Skin of body (tissue), 3 donors: ENCODE measurements around the gene COX8C. TPM values are rescaled to one million over a fixed set of nuclear protein-coding genes. Genes with fewer than 3 reads are reported as not detected.
"Not testable (repeated sequence)": the region's sequence is repeated elsewhere in the genome, so short reads cannot be mapped to it uniquely, and the experiment has no call there.

Experiments
- DNase-seq: peaks from one replicate; lab custom pipeline; 2025; lab: John Stamatoyannopoulos, UW
- small RNA-seq: library from RNA; depleted of rRNA; stranded (forward); fragments of <200 nt; gene quantifications from one replicate; pipeline ENCODE3, GENCODE V24; 2014; ENCODE audit warnings: low replicate concordance
- total RNA-seq: library from RNA; depleted of rRNA; stranded (reverse); fragments of >200 nt; gene quantifications from one replicate; pipeline ENCODE4 v1.2.3, GENCODE V29; 2014

The COX8C gene
- total RNA-seq, 1 donor from 2014 or later: not detected

- no peak for DNase-seq
These were observed 22.2 kb downstream of the COX8C start for GRCh38 chr14:93368996-93369712.

- DNase-seq: no peak
These were observed 22.8 kb downstream of the COX8C start for GRCh38 chr14:93369713-93370266.

- DNase-seq: no peak
These were observed 28.7 kb downstream of the COX8C start for GRCh38 chr14:93375673-93376156.

- no peak for DNase-seq
These were observed 32.8 kb downstream of the COX8C start for GRCh38 chr14:93379831-93380230.

- DNase-seq: no peak
These were observed 34.7 kb downstream of the COX8C start for GRCh38 chr14:93381644-93382043.

- not testable (repeated sequence) for DNase-seq
These were observed 37.3 kb downstream of the COX8C start for GRCh38 chr14:93384256-93384655.

GRCh38 chr14:93395231-93395630 is 48.2 kb downstream of the COX8C start:
- no peak for DNase-seq

- DNase-seq: no peak
These were observed 49.5 kb downstream of the COX8C start for GRCh38 chr14:93396456-93396855.

Small RNA genes within 50 kb of the gene (small RNA-seq; reads per million reads assigned to genes)
- not detected for gene RF00019

Other genes starting within 250 kb of the COX8C start
- gene ITPK1, start 231.3 kb upstream of the COX8C start, total RNA-seq: 7.6 TPM
- gene MOAP1, start 162.3 kb upstream of the COX8C start, total RNA-seq: 17.8 TPM
- gene LYSET, start 161.9 kb upstream of the COX8C start, total RNA-seq: 8.2 TPM
- gene GON7, start 140.1 kb upstream of the COX8C start, total RNA-seq: 8.2 TPM
- 33.8 TPM for gene UBR7, start 139.9 kb upstream of the COX8C start, total RNA-seq
- gene BTBD7, start 14.1 kb upstream of the COX8C start, total RNA-seq: 30.5 TPM
- 0.39 TPM for gene UNC79, start 83.8 kb downstream of the COX8C start, total RNA-seq